Measurements from ENCODE around the gene GABPA. TPM values are rescaled to one million over a fixed set of nuclear protein-coding genes. Genes with fewer than 3 reads are reported as not detected.

The GABPA gene
- polyA plus RNA-seq, 1 donor (not counting 4 experiments of a cell fraction or from before 2014, with no cell fraction given), result 16.3 TPM

DNA sequence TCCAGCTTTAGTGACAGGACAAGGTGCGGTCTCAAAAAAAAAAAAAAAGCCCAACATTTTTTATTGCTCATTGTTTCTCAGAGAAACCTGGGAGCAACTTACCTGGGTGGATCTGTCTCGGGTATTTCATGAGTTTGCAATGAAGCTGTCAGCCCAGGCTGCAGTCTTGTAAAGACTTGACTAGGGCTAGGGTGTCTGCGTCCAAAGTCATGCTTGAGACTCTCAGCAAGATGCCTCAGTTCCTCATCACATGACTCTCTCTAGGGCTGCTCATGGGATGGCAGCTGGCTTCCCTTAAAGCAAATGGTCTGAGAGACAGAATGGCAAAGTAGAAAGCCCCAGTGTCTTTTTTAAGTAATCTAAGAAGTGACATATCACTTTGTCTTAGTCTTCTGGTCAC, 8.1 kb downstream of the GABPA start:
- no peak overlapping the region for H3K9ac ChIP-seq (ENCODE audit: control insufficient read depth, extremely low read depth, insufficient read depth, low read length)
- H3K9me1 ChIP-seq (ENCODE audit: control insufficient read depth, extremely low read depth, insufficient read depth, low read length), result no peaks in the 10 kb centered on the region
- TF ChIP-seq, protein P1, sequence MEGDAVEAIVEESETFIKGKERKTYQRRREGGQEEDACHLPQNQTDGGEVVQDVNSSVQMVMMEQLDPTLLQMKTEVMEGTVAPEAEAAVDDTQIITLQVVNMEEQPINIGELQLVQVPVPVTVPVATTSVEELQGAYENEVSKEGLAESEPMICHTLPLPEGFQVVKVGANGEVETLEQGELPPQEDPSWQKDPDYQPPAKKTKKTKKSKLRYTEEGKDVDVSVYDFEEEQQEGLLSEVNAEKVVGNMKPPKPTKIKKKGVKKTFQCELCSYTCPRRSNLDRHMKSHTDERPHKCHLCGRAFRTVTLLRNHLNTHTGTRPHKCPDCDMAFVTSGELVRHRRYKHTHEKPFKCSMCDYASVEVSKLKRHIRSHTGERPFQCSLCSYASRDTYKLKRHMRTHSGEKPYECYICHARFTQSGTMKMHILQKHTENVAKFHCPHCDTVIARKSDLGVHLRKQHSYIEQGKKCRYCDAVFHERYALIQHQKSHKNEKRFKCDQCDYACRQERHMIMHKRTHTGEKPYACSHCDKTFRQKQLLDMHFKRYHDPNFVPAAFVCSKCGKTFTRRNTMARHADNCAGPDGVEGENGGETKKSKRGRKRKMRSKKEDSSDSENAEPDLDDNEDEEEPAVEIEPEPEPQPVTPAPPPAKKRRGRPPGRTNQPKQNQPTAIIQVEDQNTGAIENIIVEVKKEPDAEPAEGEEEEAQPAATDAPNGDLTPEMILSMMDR (optimal IDR thresholded peaks at IDR 0.05 in 1 of 3, IDR thresholded peaks at IDR 0.05 in 1 of 3, conservative IDR thresholded peaks at IDR 0.05 in 1 of 3; ENCODE audit: extremely low read depth in 1 of 3, insufficient read depth in 2 of 3, low read length in 3 of 3), result no peak
- TF ChIP-seq EZH2 (IDR thresholded peaks at IDR 0.05; ENCODE audit: low read length), result no peak
- dilution Hi-C loops (cut with MboI; ENCODE audit: extremely low pct_ligation_motif_present, low sequenced_read_pairs), result no loop called here
- H3K4me3 ChIP-seq (ENCODE audit: control insufficient read depth in 2 of 3, extremely low read depth in 1 of 3, insufficient read depth in 2 of 3, low read depth in 1 of 3, low read length in 3 of 3), result no peak overlapping the region
- H3K79me2 ChIP-seq (ENCODE audit: control insufficient read depth, insufficient read depth, low read length), result peaks cover 20% of the 10 kb centered on the region
- H2AFZ ChIP-seq (ENCODE audit: control insufficient read depth, low read length), result no peak overlapping the region
- no peaks in the 10 kb centered on the region for H3K9me3 ChIP-seq (ENCODE audit: control insufficient read depth, low read depth, low read length)
- H3K27ac ChIP-seq (ENCODE audit: control insufficient read depth, insufficient read depth, low read length), result peak overlapping the region; percentile 29
- H3K36me3 ChIP-seq (ENCODE audit: control insufficient read depth in 2 of 2, extremely low read depth in 1 of 2, insufficient read depth in 2 of 2, low read length in 2 of 2), result peaks cover 3 to 7% of the 10 kb centered on the region in 2 experiments
- H3K4me2 ChIP-seq (ENCODE audit: control insufficient read depth, extremely low read depth, insufficient read depth, low read depth, low read length), result no peak overlapping the region
- H4K20me1 ChIP-seq (ENCODE audit: control insufficient read depth, extremely low read depth, insufficient read depth, low read length), result no peaks in the 10 kb centered on the region
- DNase-seq (ENCODE audit: low read depth, low spot score) (no peak), FAIRE-seq (no peak)
- H3K27me3 ChIP-seq (ENCODE audit: control insufficient read depth, extremely low read depth, insufficient read depth, low read length), result no peaks in the 10 kb centered on the region
- no peaks in the 10 kb centered on the region for H3K4me1 ChIP-seq (ENCODE audit: control insufficient read depth, extremely low read depth, insufficient read depth, low read length)

DNA sequence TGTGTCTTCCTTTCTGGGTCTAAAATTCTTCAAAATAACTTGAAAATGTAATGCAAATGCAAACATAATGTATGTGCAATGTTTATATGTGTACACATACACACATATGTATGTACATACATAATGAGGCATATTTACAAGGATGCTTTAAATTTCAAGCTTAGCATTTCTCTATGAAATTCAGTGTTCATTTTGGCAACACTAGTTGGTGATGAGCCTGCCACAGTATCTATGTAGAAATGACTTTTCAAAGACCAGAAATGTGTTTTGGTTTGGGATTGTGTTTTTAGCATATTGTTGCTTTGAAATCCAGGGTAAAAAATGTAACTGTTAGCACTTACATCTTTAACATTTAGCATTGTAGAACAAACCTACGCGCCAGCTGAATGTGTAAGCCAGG, 10.1 kb downstream of the GABPA start:
- no peaks in the 10 kb centered on the region for H3K4me1 ChIP-seq (ENCODE audit: control insufficient read depth, extremely low read depth, insufficient read depth, low read length)
- peaks cover 4% of the 10 kb centered on the region for H3K79me2 ChIP-seq (ENCODE audit: control insufficient read depth, insufficient read depth, low read length)
- H3K4me3 ChIP-seq (ENCODE audit: control insufficient read depth in 2 of 3, extremely low read depth in 1 of 3, insufficient read depth in 2 of 3, low read depth in 1 of 3, low read length in 3 of 3), result no peak overlapping the region
- H2AFZ ChIP-seq (ENCODE audit: control insufficient read depth, low read length), result no peak overlapping the region
- dilution Hi-C loops (cut with MboI; ENCODE audit: extremely low pct_ligation_motif_present, low sequenced_read_pairs), result no loop called here
- H3K27ac ChIP-seq (ENCODE audit: control insufficient read depth, insufficient read depth, low read length), result no peak overlapping the region
- no peaks in the 10 kb centered on the region for H3K27me3 ChIP-seq (ENCODE audit: control insufficient read depth, extremely low read depth, insufficient read depth, low read length)
- no peak overlapping the region for H3K4me2 ChIP-seq (ENCODE audit: control insufficient read depth, extremely low read depth, insufficient read depth, low read depth, low read length)
- no peaks in the 10 kb centered on the region for H4K20me1 ChIP-seq (ENCODE audit: control insufficient read depth, extremely low read depth, insufficient read depth, low read length)
- TF ChIP-seq EZH2 (IDR thresholded peaks at IDR 0.05; ENCODE audit: low read length), result no peak
- TF ChIP-seq, protein P1 (optimal IDR thresholded peaks at IDR 0.05 in 1 of 3, IDR thresholded peaks at IDR 0.05 in 1 of 3, conservative IDR thresholded peaks at IDR 0.05 in 1 of 3; ENCODE audit: extremely low read depth in 1 of 3, insufficient read depth in 2 of 3, low read length in 3 of 3), result no peak
- no peak for FAIRE-seq
- no peaks in the 10 kb centered on the region for H3K9me1 ChIP-seq (ENCODE audit: control insufficient read depth, extremely low read depth, insufficient read depth, low read length)
- H3K9me3 ChIP-seq (ENCODE audit: control insufficient read depth, low read depth, low read length), result no peaks in the 10 kb centered on the region
- H3K36me3 ChIP-seq (ENCODE audit: control insufficient read depth in 2 of 2, extremely low read depth in 1 of 2, insufficient read depth in 2 of 2, low read length in 2 of 2), result peaks cover 6 to 8% of the 10 kb centered on the region in 2 experiments
- no peak for DNase-seq (ENCODE audit: low read depth, low spot score)
- H3K9ac ChIP-seq (ENCODE audit: control insufficient read depth, extremely low read depth, insufficient read depth, low read length), result no peak overlapping the region
